A549 treated with dexamethasone at 1 μM for 4 hours (cell line): ENCODE data around the gene GATA2. TPM values are rescaled to one million over a fixed set of nuclear protein-coding genes. Genes with fewer than 3 reads are reported as not detected.

Source experiments
- total RNA-seq: library from RNA; stranded (reverse); fragments of 200-300 nt; extraction: Qiagen RNA extraction; gene quantifications from 5 replicates; pipeline ENCODE4 v1.2.3, GENCODE V29; 2022

Gene GATA2
- total RNA-seq: 3.9 to 5.7 TPM (median 4.6 TPM) in 5 replicates

GRCh38 chr3:128492671-128493569 lies at the start of gene GATA2:
Gene GATA2 (minus strand): TSS chr3:128493201. CDS start chr3:128487031, 6,170 bp downstream.

GRCh38 chr3:128466840-128467541 lies 26.0 kb downstream of the GATA2 start, which contains the start of gene DNAJB8:
Gene DNAJB8 (minus strand): TSS chr3:128466890. CDS start chr3:128463245, 3,645 bp downstream.

Other genes with a start within 250 kb of the GATA2 start
- gene DNAJB8, start 26.3 kb downstream of the GATA2 start, total RNA-seq: not detected in 5 replicates
- 157 to 173 TPM (median 162 TPM) in 5 replicates for gene RPN1, start 157.6 kb upstream of the GATA2 start, total RNA-seq
- 162 to 210 TPM (median 195 TPM) in 5 replicates for gene RAB7A, start 233.0 kb upstream of the GATA2 start, total RNA-seq